ENCODE measurements around the gene CARD10.

DNA sequence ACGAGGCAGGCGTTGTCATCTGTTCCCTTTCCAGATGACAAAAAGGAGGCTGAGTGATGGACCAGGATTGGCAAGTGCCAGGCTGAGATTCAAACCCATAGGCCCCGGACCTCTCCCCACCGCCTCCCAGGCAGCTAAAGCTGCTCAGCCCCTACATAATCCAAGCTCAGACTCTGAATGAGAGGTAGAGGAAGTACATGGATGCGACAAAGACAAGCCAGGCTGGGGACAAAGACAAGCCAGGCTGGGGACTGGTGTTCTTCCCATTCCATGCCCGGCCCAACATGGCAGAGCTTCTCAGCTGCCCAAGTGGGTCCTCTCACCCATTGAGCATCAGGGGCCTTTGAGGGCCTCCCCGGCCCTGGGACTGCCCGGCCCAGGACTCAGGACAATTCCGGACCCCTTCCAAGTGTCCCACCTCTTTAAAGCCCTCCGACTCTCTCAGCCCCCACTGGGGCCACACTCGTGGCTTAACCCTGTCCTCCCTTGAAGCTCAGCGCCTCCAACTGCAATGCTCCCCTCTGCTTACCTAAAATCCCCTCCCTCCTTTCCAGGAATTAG is 37.8 kb downstream of the CARD10 start:
- TF ChIP-seq POLR2A (IDR thresholded peaks at IDR 0.05) (no peak), EP300 (IDR thresholded peaks at IDR 0.05) (no peak), POLR2AphosphoS5 (IDR thresholded peaks at IDR 0.05) (no peak)
- TF ChIP-seq, protein P1, sequence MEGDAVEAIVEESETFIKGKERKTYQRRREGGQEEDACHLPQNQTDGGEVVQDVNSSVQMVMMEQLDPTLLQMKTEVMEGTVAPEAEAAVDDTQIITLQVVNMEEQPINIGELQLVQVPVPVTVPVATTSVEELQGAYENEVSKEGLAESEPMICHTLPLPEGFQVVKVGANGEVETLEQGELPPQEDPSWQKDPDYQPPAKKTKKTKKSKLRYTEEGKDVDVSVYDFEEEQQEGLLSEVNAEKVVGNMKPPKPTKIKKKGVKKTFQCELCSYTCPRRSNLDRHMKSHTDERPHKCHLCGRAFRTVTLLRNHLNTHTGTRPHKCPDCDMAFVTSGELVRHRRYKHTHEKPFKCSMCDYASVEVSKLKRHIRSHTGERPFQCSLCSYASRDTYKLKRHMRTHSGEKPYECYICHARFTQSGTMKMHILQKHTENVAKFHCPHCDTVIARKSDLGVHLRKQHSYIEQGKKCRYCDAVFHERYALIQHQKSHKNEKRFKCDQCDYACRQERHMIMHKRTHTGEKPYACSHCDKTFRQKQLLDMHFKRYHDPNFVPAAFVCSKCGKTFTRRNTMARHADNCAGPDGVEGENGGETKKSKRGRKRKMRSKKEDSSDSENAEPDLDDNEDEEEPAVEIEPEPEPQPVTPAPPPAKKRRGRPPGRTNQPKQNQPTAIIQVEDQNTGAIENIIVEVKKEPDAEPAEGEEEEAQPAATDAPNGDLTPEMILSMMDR (IDR thresholded peaks at IDR 0.05), result no peak
